Activated B cell treated with CpG ODN at 0.5 μM for 24 hours (primary cell): ENCODE data around the gene FABP3. TPM values are rescaled to one million over a fixed set of nuclear protein-coding genes. Genes with fewer than 3 reads are reported as not detected.
A peak's percentile ranks its signal among the peaks of the same experiment; 100 is the strongest.

Experiments
- ATAC-seq: fragments of 200-7000 bp; cut with Tn5 transposase; one replicate; pipeline ENCODE4 v1.10.0; 2021; ENCODE audit warnings: low read depth, mild to moderate bottlenecking, moderate library complexity
- CTCF ChIA-PET: fragments of 350-600 bp; sonication (Branson Sonifier 250); formaldehyde crosslinking; loops from one replicate; lab custom pipeline; 2021; ENCODE audit warnings: antibody characterized with exemption; lab: Charles Lee
- POLR2A ChIA-PET: fragments of 350-600 bp; sonication (Branson Sonifier 250); formaldehyde crosslinking; loops from one replicate; lab custom pipeline; 2021; ENCODE audit warnings: antibody characterized with exemption; lab: Charles Lee
- DNase-seq: peaks from one replicate; pipeline ENCODE4 v3.0.0; 2022
- H3K27ac Mint-ChIP-seq: one replicate; pipeline ENCODE4 v1.8.0; 2020; ENCODE audit warnings: mixed read lengths
- H3K27me3 Mint-ChIP-seq: one replicate; pipeline ENCODE4 v1.8.0; 2021; ENCODE audit warnings: mixed read lengths
- H3K36me3 Mint-ChIP-seq: one replicate; pipeline ENCODE4 v1.8.0; 2021; ENCODE audit warnings: low read depth, mixed read lengths
- H3K4me1 Mint-ChIP-seq: one replicate; pipeline ENCODE4 v1.8.0; 2021; ENCODE audit warnings: mixed read lengths
- H3K4me3 Mint-ChIP-seq: one replicate; pipeline ENCODE4 v1.8.0; 2020; ENCODE audit warnings: mild to moderate bottlenecking, mixed read lengths
- H3K9me3 Mint-ChIP-seq: one replicate; pipeline ENCODE4 v1.8.0; 2020; ENCODE audit warnings: mixed read lengths
- CTCF ChIP-seq: fragments of 200-600 bp; IDR thresholded peaks from one replicate; pipeline ENCODE4 v1.8.0; 2022; ENCODE audit warnings: antibody characterized with exemption, mild to moderate bottlenecking
- intact Hi-C: fragments of 100-400 bp; cut with micrococcal nuclease; formaldehyde crosslinking; loops from one replicate; pipeline ENCODE4 v1.15.1; 2024
- total RNA-seq: library from RNA; stranded (reverse); gene quantifications from 2 replicates; pipeline ENCODE4 v1.2.3, GENCODE V29; 2022

The FABP3 gene
- total RNA-seq, 1 donor from 2014 or later: 0.49 TPM

DNA sequence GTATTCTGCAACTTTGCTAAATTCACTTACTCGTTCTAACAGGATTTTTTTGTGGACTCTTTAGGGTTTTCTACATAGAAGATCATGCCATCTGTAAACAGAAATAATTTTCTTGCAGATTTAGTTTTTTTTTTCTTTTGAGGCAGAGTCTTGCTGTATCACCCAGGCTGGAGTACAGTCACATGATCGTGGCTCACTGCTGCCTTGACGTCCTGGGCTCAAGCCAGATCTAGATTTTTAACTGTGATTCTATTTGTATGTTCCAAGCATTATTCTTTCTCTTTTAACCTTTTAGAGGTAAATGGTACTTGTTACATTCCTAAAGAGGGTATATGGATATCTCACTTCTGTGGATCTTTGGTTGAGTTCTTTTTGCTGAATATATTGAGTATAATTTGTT, 18.6 kb downstream of the FABP3 start:
- ATAC-seq (no peak), DNase-seq (no peak)
- Mint-ChIP-seq H3K9me3 (no peaks in the 10 kb centered on the region), H3K4me3 (no peak overlapping the region), H3K27me3 (no peaks in the 10 kb centered on the region), H3K36me3 (peaks cover 79% of the 10 kb centered on the region), H3K4me1 (no peaks in the 10 kb centered on the region), H3K27ac (no peak overlapping the region)
- CTCF ChIA-PET: no interaction called here
- intact Hi-C loops: no loop called here
- POLR2A ChIA-PET: no interaction called here
- TF ChIP-seq CTCF: no peak

DNA sequence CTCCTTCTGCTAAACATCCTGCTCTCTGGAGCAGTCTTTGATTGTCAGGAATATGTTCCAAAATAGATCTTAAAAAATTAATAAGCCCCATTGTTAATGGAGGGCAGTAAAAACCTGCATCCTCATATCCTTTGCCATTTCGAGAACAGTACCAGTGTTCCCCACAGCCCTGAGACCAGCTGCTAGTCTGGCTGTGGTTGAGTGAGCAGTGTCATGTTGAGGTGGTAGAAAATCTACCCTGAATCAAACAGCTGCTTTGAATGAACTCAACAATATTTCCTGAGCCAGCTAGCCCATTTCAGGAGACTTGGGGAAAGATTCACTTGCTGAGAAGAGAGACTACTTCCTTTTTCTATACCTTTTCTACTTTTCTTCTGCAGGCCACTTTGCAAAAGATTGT, 24.4 kb downstream of the FABP3 start:
- H3K27ac Mint-ChIP-seq: peak overlapping the region; percentile 71
- ATAC-seq (peak; percentile 71), DNase-seq (no peak)
- peaks cover 11% of the 10 kb centered on the region for H3K4me1 Mint-ChIP-seq
- intact Hi-C loops: no loop called here
- H3K36me3 Mint-ChIP-seq: peaks cover 76% of the 10 kb centered on the region
- no peaks in the 10 kb centered on the region for H3K9me3 Mint-ChIP-seq
- H3K27me3 Mint-ChIP-seq: no peaks in the 10 kb centered on the region
- ChIA-PET POLR2A (no interaction called here), CTCF (no interaction called here)
- TF ChIP-seq CTCF: no peak
- H3K4me3 Mint-ChIP-seq: no peak overlapping the region

DNA sequence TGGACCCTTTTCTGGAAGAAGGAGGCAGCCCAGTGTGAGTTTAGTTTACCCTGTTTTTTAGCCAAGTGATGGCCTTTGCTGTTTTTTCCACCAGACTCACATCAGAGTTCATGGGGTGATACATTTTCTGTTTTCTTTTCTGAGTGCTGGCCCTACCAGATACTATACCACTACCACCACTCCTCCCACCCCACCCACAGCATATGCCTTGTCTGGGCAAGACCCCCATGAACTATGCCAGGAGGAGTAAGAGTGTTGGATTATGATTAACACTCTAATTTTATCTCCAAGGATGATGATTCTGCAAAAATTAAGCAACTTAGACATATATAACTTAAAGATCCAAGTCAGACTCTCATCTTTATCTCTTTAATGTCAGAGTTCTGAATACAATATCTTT, 26.1 kb downstream of the FABP3 start:
- H3K36me3 Mint-ChIP-seq: peaks cover 68% of the 10 kb centered on the region
- intact Hi-C loops: no loop called here
- no peaks in the 10 kb centered on the region for H3K9me3 Mint-ChIP-seq
- ATAC-seq (no peak), DNase-seq (no peak)
- ChIA-PET CTCF (no interaction called here), POLR2A (no interaction called here)
- no peak overlapping the region for H3K27ac Mint-ChIP-seq
- peaks cover 11% of the 10 kb centered on the region for H3K4me1 Mint-ChIP-seq
- no peak overlapping the region for H3K4me3 Mint-ChIP-seq
- TF ChIP-seq CTCF: no peak
- no peaks in the 10 kb centered on the region for H3K27me3 Mint-ChIP-seq

GRCh38 chr1:31345635-31346034, 27.2 kb downstream of the FABP3 start:
- no peak for TF ChIP-seq CTCF
- Mint-ChIP-seq H3K4me3 (no peak overlapping the region), H3K4me1 (peaks cover 11% of the 10 kb centered on the region), H3K27me3 (no peaks in the 10 kb centered on the region), H3K36me3 (peaks cover 63% of the 10 kb centered on the region), H3K9me3 (no peaks in the 10 kb centered on the region), H3K27ac (no peak overlapping the region)
- intact Hi-C loops: no loop called here
- DNase-seq (no peak), ATAC-seq (no peak)
- POLR2A ChIA-PET: no interaction called here
- CTCF ChIA-PET: no interaction called here

GRCh38 chr1:31344503-31344902, 28.4 kb downstream of the FABP3 start:
- no peaks in the 10 kb centered on the region for H3K9me3 Mint-ChIP-seq
- H3K27me3 Mint-ChIP-seq: no peaks in the 10 kb centered on the region
- POLR2A ChIA-PET: no interaction called here
- H3K4me1 Mint-ChIP-seq: peaks cover 11% of the 10 kb centered on the region
- no peak for ATAC-seq
- intact Hi-C loops: no loop called here
- TF ChIP-seq CTCF: no peak
- CTCF ChIA-PET: no interaction called here
- peaks cover 64% of the 10 kb centered on the region for H3K36me3 Mint-ChIP-seq
- no peak for DNase-seq
- no peak overlapping the region for H3K4me3 Mint-ChIP-seq
- no peak overlapping the region for H3K27ac Mint-ChIP-seq
